H1 (cell line): Measurements from ENCODE around the gene SMARCA2.

Source experiments
- CTCF ChIP-seq, 3 experiments: IDR thresholded peaks; 1 replicate in 2 of 3; 2 replicates in 1 of 3; pipeline versions ENCODE4 v1.5.1 to v1.6.1; 2011; ENCODE audit warnings: low read length in 3 of 3, mild to moderate bottlenecking in 3 of 3, inconsistent platforms in 2 of 3, low read depth in 1 of 3, moderate library complexity in 1 of 3; ENCODE audit not compliant: insufficient read depth in 1 of 3; ENCODE audit errors: control extremely low read depth in 1 of 3
- EP300 ChIP-seq, 2 experiments: IDR thresholded peaks; 1 replicate in 1 of 2; 2 replicates in 1 of 2; pipeline ENCODE4 v1.6.1; 2011 to 2012; ENCODE audit warnings: low read depth in 2 of 2, low read length in 2 of 2, mild to moderate bottlenecking in 2 of 2, borderline replicate concordance in 1 of 2, inconsistent platforms in 1 of 2, moderate library complexity in 1 of 2
- POLR2A ChIP-seq, 2 experiments: IDR thresholded peaks; 1 replicate in 1 of 2; 2 replicates in 1 of 2; pipeline ENCODE4 v1.6.1; 2011; ENCODE audit warnings: low read depth in 2 of 2, low read length in 2 of 2, mild to moderate bottlenecking in 2 of 2; ENCODE audit errors: control extremely low read depth in 1 of 2

GRCh38 chr9:2150338-2150737 is 135.2 kb downstream of the SMARCA2 start:
- TF ChIP-seq EP300 (IDR thresholded peaks at IDR 0.05; ENCODE audit: borderline replicate concordance in 1 of 2, low read depth in 2 of 2, low read length in 2 of 2) (no peak), POLR2A (IDR thresholded peaks at IDR 0.05; ENCODE audit: control extremely low read depth in 1 of 2, low read depth in 2 of 2, low read length in 2 of 2) (no peak), CTCF (IDR thresholded peaks at IDR 0.05; ENCODE audit: control extremely low read depth in 1 of 3, insufficient read depth in 1 of 3, low read depth in 1 of 3, low read length in 3 of 3) (no peak)
